GM18498 (cell line): ENCODE data around the gene HOXB13.

Source experiments
- ATAC-seq: cut with Tn5 transposase; IDR thresholded peaks from one replicate; pipeline ENCODE4 v1.9.1; 2021; ENCODE audit warnings: mild to moderate bottlenecking, moderate library complexity; ENCODE audit not compliant: unreplicated experiment

Gene HOXB13

DNA sequence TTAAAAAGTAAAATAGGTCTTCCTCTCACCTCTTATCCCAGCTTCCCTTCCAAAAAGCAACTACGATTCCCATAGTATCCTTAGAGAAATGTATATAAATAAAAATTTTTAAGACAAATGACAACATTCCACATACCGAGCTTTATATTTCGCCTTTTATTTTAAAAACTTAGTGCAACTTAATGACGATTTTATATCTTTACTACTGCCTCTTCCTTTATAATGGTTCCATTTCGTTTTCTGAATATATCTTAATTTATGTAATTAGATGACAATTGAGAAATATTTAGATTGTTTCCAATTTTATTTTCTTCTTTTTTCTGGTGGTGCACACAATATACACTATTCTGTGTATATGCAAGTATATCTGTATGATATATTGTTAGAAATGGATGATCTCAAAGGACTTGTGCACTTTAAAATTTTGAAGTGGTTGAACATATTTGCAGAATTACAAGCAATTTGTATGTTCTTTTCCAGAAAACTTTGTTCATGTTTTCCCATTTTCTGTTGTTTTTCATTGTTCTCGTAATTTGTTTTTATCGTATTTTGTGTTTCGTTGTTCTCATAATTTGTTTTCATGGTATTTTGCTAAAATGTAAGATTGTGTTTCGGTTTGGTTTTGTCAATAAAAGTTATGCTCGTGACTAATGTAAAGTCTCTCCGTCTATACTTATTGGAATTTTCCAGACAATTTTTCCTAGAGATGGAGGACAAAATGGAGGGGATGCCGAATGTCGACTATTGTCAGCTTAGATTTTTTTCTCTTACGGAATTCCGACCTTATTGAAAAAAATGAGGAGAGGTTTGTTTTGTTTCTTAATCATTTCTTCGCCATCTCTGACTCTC, 20.4 kb upstream of the HOXB13 start:
- no peak for ATAC-seq

DNA sequence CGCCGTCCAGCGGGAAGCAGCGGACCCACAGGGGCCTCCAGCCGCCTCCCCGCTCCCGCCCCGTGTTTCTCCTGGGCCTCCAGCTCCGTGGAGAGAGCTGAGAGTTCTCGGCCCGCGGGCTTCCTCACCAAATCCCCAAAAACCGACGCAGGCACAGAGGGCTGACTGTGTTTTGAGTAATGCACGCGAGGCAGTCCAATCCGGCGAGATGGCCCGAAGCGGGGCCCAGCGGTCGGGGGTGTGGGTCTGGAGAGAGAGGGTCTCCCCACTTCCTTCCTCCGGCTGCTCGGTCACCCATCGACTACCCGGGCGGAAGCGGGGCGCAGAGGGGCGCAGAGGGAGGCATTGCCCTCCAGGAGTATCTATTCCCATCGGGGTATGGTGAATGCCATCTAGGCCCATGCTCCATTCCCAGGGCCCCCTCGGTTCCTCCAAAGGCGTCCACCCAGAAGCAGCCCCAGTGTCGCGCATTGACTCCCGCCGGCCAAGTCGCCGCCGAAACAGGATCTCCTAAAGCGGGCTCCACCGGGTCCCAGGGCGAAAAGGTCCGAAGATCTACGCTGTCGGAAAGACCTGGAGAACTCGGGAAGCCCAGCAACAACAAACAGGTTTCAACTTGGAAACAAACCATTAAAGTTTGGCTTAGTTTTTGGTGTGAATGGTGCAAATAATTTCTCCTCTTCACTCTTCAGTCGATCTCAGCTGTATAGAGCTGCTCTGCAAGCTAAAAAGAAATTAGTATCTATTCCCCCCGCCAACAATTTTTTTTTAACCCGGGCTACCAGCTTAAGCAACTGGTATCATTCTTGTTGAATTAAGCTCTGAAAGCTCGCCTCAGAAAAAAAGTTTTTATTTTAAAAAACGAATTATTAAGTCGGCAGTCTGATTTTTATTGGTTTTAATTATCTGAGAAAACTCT, 19.2 kb upstream of the HOXB13 start:
- no peak for ATAC-seq

GRCh38 chr17:48746916-48747444, 18.4 kb upstream of the HOXB13 start:
- no peak for ATAC-seq

DNA sequence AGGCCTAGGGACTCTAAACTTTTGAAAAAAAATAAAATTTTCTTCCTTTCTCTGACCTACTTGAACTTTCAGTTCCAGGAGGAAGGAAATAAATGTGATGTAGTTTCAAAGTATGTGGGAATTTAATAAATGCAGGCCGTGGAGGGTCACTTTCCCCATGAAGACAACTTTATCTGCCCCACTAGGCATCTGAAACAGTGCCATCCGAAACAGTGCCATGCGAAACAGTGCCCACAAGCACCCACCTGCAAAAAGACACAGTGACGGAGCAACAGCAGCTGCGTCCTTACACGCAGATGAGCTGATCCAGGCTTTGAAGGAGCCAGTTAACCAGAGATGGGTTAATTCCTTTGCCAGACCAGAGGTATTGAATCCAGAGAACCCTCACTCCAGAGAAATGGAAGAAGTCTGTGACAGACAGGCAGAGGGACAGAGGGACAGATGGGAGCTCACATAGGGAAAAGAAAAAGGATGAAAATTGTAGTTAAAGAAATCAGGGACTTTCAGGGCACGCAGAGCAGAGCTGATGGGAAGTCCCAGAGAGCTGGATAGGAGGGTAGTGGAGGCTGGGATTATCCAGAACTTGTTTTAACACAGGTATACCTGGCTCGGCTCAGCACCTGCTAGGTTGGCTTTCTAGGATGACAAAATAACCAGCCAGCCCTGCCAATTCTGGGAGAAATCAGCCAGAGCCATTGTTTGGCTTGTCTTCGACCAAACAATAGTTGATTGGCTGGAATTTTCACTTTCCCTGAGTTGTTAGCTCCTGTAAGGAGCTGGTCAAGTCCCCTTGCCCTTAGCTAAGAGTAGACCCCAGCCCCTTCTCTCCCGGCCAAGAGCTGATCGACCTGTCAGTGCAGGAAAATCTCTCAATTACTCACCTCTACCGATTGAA, 17.1 kb upstream of the HOXB13 start:
- no peak for ATAC-seq

- ATAC-seq: no peak
Observed at GRCh38 chr17:48740537-48740936, 12.0 kb upstream of the HOXB13 start.

- no peak for ATAC-seq
Observed at GRCh38 chr17:48738803-48739526, 10.4 kb upstream of the HOXB13 start.

DNA sequence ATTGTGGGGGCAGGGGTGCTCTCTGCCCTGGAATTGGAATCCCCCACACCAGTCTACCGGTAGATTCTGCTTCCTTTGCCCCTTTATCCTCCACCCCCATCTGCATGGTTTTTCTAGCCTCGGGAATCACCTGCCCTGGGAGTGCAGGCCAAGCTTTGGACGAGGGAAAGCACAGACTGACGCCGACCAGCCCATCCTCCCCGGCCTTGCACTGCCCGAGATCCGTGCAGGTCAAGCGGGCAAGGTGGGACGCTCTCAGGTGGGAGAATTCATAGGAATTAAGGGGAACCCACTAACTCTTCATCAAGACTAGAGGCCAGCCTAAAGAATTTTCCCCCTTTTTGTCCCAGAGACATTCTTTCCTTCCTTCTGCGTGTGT, 9.9 kb upstream of the HOXB13 start:
- ATAC-seq: no peak

DNA sequence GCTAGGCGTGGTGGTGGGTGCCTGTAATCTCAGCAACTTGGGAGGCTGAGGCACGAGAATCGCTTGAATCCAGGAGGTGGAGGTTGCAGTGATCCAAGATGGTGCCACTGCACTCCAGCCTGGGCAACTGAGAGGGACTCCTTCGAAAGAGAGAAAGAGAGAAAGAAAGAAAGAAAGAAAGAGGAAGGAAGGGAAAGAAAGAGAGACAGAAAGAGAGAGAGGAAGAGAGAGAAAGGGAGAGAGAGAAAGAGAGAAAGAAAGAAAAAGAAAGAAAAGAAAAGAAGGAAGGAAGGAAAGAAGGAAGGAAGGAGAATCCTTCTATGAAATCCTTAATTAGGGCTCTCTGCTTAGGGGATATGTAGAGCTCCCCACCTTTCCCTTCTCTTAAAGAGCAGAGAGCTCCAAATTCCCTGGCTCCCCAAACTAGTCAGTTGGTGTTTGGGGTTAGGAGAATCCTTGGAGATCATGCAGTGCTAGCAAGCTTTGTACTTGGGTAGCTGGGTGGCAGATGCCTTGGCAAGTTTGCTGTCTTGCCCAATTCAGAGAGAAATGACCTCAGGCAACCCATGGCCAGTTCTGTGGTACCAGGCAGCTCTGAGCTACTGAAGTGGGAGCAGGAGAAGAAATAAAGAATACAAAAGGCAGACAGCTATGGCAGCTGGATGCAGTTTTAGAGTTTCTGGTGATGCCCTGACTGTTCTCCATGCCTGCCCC, 8.9 kb upstream of the HOXB13 start:
- no peak for ATAC-seq

- no peak for ATAC-seq
Observed at GRCh38 chr17:48735062-48735351, 6.5 kb upstream of the HOXB13 start.

DNA sequence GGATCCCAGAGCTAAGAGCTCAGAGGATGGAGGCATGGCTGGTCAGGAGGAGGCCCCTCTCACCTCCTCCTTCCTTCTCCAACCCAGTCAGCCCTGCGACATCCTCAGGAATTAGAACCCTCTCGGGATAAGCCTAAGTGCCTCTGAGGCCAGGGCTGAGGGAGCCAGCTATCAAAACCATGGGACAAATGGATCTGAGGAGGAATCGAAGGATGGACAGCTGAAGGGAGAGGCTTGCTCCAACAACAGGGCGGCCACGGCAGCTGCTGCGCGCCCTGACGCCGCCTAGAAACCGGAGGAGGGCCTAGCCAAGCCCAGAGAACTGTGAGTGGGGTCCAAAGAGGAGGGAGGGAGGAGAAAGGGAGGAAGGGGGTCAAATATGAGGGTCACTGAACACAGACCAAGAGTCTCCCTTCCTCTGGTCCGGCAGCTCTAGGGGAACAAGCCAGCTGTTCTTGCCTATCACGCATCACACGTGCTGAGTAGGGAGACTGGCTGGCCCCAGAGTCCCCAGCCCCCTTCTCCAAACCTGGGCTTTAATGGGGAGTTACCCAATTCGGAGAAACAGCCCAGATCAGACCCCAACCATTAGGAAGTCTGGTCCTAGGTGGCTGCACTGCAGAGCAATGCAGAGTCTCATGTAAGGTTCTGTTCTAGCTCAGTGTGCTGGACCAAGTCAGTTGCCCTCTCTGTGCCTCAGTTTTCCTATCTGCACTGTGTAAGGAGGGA, 5.9 kb upstream of the HOXB13 start:
- ATAC-seq: no peak

DNA sequence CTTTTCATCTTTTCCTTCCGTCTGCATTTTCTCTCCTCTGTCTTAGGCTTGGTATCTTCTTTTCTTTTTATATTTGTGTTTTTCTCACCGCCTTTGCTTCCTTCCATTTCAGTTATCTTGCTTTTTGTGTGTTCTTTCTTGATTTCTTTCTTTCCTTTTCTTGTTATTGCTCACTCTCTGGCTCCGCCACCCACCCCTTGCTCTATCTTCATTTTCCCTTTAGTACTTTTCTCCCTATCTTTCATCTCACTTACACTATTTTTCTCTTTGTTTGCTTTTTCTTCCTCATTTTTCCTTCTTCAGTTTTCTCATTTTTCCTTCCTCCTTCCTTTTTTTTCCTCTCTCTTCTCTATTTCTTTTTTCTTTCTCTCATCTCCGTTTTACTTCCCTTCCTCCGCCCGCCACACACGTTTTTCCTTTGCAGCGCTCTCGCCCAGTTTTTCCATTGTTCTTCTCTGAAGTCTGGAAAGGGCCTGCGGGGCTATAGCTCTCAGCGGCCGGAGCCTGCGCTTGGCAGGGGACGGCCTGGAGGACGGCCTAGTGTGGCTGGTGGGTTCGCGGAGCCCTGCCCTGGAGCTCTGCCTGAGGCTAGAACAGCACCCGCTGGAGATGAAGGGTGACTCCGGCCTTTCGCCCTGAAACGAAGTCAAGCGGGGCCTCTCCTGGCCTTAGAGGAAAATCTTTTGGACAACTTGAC, 5.2 kb upstream of the HOXB13 start:
- no peak for ATAC-seq

- ATAC-seq: no peak
Observed at GRCh38 chr17:48732688-48733629, 4.4 kb upstream of the HOXB13 start.

- ATAC-seq: no peak
Observed at GRCh38 chr17:48731355-48731754, 2.8 kb upstream of the HOXB13 start.

DNA sequence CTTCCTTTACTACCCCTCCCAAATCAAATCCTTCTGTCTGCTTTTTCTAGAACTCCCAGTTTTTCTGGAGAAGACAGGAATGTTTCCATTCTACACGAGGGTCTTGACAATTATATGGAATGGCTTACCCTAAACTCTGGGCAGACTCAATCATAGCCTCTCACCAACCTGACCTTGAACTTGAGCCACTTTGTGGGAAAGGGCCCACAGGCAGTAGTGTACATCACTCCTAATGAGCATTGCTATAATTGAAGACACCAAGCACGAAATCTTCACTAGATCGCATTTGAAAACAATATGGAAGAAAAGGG, 1.6 kb upstream of the HOXB13 start:
- no peak for ATAC-seq

- no peak for ATAC-seq
Observed at GRCh38 chr17:48729335-48730239, 1.0 kb upstream of the HOXB13 start.

DNA sequence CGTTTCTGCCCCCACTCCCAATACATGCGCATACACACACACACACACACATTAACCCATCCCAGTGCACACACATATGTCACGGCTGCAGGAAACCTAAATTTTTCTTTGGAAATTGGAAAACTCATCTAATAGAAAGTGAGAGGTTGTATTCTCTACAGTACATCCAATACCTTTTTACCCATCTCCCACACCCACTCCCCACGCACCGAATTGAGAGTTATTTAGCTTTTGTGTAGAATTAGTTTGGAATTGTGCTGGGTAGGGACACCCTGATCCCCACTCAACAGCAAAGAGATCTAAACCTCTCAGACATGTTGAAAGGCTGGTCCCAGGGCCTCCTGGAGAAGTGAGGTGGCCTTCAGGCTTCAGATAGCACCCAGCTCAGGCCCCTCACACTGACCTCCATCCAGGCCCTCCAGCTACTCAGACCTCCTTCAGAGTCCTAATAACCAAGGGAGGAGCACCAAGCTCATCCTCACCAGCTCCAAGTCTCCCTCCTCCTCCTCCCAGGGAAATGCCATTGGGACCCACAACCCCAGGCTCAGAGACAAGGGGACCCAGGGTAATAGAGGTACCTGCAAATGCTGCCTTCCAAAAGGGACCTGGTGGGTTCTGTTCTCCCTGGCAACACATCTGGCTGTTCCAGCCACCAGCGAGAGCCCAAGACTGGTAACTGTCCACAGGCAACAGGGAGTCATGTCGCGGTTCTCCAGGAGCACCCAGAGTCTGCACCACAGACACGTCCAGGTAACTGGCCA, 955 bp downstream of the HOXB13 start:
- no peak for ATAC-seq
